ENCODE results near the gene PCDHA13. TPM values are rescaled to one million over a fixed set of nuclear protein-coding genes. Genes with fewer than 3 reads are reported as not detected.

PCDHA13 gene
- total RNA-seq, result not detected in 2 replicates

GRCh38 chr5:140881889-140882590 is at the start of gene PCDHA13:
TSS of gene PCDHA13 (plus strand) at chr5:140882124. CDS start at chr5:140882269, 145 bp downstream.

GRCh38 chr5:140833993-140834392 is 47.9 kb upstream of the PCDHA13 start, which contains the start of gene PCDHA7:
TSS of gene PCDHA7 (plus strand) at chr5:140834269. CDS start at chr5:140834384, 115 bp downstream.

GRCh38 chr5:140840978-140841962 is 40.7 kb upstream of the PCDHA13 start, which contains the start of gene PCDHA8:
TSS of gene PCDHA8 (plus strand) at chr5:140841187. CDS start at chr5:140841322, 135 bp downstream.

GRCh38 chr5:140848139-140849102 is 33.5 kb upstream of the PCDHA13 start, which contains the start of gene PCDHA9:
TSS of gene PCDHA9 (plus strand) at chr5:140848382. CDS start at chr5:140848496, 114 bp downstream.

GRCh38 chr5:140855772-140856674 is 25.9 kb upstream of the PCDHA13 start, which contains the start of gene PCDHA10:
TSS of gene PCDHA10 (plus strand) at chr5:140855897. CDS start at chr5:140856049, 152 bp downstream.

GRCh38 chr5:140868721-140869554 is 13.0 kb upstream of the PCDHA13 start, which contains the start of gene PCDHA11:
TSS of gene PCDHA11 (plus strand) at chr5:140868957. CDS start at chr5:140869104, 147 bp downstream.

GRCh38 chr5:140875085-140876065 is 6.5 kb upstream of the PCDHA13 start, which contains the start of gene PCDHA12:
TSS of gene PCDHA12 (plus strand) at chr5:140875308. CDS start at chr5:140875473, 165 bp downstream.

GRCh38 chr5:140925806-140926442 is 44.0 kb downstream of the PCDHA13 start, which contains the start of gene PCDHAC1:
TSS of gene PCDHAC1 (plus strand) at chr5:140926299. CDS start at chr5:140926893, 594 bp downstream.

Other genes with a start within 250 kb of the PCDHA13 start
- gene CD14, start 248.9 kb upstream of the PCDHA13 start, total RNA-seq, result 1.3 and 1.8 TPM in 2 replicates
- gene TMCO6, start 242.7 kb upstream of the PCDHA13 start, total RNA-seq, result 12.9 and 24.5 TPM in 2 replicates
- gene NDUFA2, start 234.5 kb upstream of the PCDHA13 start, total RNA-seq, result 19.9 and 24.1 TPM in 2 replicates
- gene IK, start 234.3 kb upstream of the PCDHA13 start, total RNA-seq, result 67.3 and 127 TPM in 2 replicates
- gene WDR55, start 217.2 kb upstream of the PCDHA13 start, total RNA-seq, result 32.8 and 46.2 TPM in 2 replicates
- gene DND1, start 208.5 kb upstream of the PCDHA13 start, total RNA-seq, result 0.44 and 0.86 TPM in 2 replicates
- 47.9 and 91.9 TPM in 2 replicates for gene HARS1, start 190.8 kb upstream of the PCDHA13 start, total RNA-seq
- gene HARS2, start 190.7 kb upstream of the PCDHA13 start, total RNA-seq, result 27.1 and 32.5 TPM in 2 replicates
- gene ZMAT2, start 181.7 kb upstream of the PCDHA13 start, total RNA-seq, result 29.5 and 35.7 TPM in 2 replicates
- not detected in 2 replicates for gene PCDHA1, start 96.0 kb upstream of the PCDHA13 start, total RNA-seq
- under 0.01 TPM in 1 of 2 replicates, not detected in the other for gene PCDHA2, start 87.3 kb upstream of the PCDHA13 start, total RNA-seq
- gene PCDHA3, start 81.1 kb upstream of the PCDHA13 start, total RNA-seq, result 0.14 and 0.22 TPM in 2 replicates
- gene PCDHA4, start 75.1 kb upstream of the PCDHA13 start, total RNA-seq, result under 0.01 and 0.14 TPM in 2 replicates
- not detected in 2 replicates for gene PCDHA5, start 60.5 kb upstream of the PCDHA13 start, total RNA-seq
- gene PCDHA6, start 54.2 kb upstream of the PCDHA13 start, total RNA-seq, result 0.14 and 0.44 TPM in 2 replicates
- gene PCDHA7, start 47.9 kb upstream of the PCDHA13 start, total RNA-seq, result under 0.01 and 0.29 TPM in 2 replicates
- under 0.01 TPM in 1 of 2 replicates, not detected in the other for gene PCDHA8, start 40.9 kb upstream of the PCDHA13 start, total RNA-seq
- gene PCDHA9, start 33.7 kb upstream of the PCDHA13 start, total RNA-seq, result under 0.01 TPM in 2 replicates
- under 0.01 and 0.14 TPM in 2 replicates for gene PCDHA10, start 26.2 kb upstream of the PCDHA13 start, total RNA-seq
- 0.57 TPM in 1 of 2 replicates, not detected in the other for gene PCDHA11, start 13.2 kb upstream of the PCDHA13 start, total RNA-seq
- under 0.01 and 0.14 TPM in 2 replicates for gene PCDHA12, start 6.8 kb upstream of the PCDHA13 start, total RNA-seq
- under 0.01 TPM in 1 of 2 replicates, not detected in the other for gene PCDHAC1, start 44.2 kb downstream of the PCDHA13 start, total RNA-seq
- 0.14 and 0.22 TPM in 2 replicates for gene PCDHAC2, start 84.4 kb downstream of the PCDHA13 start, total RNA-seq
- not detected in 2 replicates for gene PCDHB1, start 169.2 kb downstream of the PCDHA13 start, total RNA-seq
- 0.22 and 0.29 TPM in 2 replicates for gene PCDHB2, start 212.5 kb downstream of the PCDHA13 start, total RNA-seq
- gene PCDHB3, start 218.3 kb downstream of the PCDHA13 start, total RNA-seq, result under 0.01 and 0.29 TPM in 2 replicates
- gene PCDHB4, start 239.7 kb downstream of the PCDHA13 start, total RNA-seq, result 0.14 TPM in 1 of 2 replicates, not detected in the other